SHP77 treated with DMSO at 0.1 percent for 48 hours (cell line): ENCODE measurements around the gene SBK2.
"Not testable (repeated sequence)": the region's sequence is repeated elsewhere in the genome, so short reads cannot be mapped to it uniquely, and the experiment has no call there.

Experiments
- DNase-seq: peaks from one replicate; lab custom pipeline; 2025; lab: John Stamatoyannopoulos, UW

Gene SBK2

GRCh38 chr19:55536951-55537740 is at the start of gene SBK2:
Gene SBK2, minus strand, starts transcription at chr19:55537133. Its CDS starts 839 bp downstream, at chr19:55536294.
- no peak for DNase-seq

GRCh38 chr19:55585658-55586339 is 48.9 kb upstream of the SBK2 start:
- peak; percentile 27 for DNase-seq

- DNase-seq: no peak
These were observed 47.9 kb upstream of the SBK2 start for GRCh38 chr19:55584871-55585270.

- not testable (repeated sequence) for DNase-seq
These were observed 47.0 kb upstream of the SBK2 start for GRCh38 chr19:55583897-55584296.

GRCh38 chr19:55582284-55582683 is 45.4 kb upstream of the SBK2 start:
- DNase-seq: not testable (repeated sequence)

- no peak for DNase-seq
These were observed 44.9 kb upstream of the SBK2 start for GRCh38 chr19:55581823-55582223.

- DNase-seq: no peak
These were observed 44.4 kb upstream of the SBK2 start for GRCh38 chr19:55581145-55581822.

- peak; percentile 79 for DNase-seq
These were observed 43.8 kb upstream of the SBK2 start, which contains the start of gene ZNF579 for GRCh38 chr19:55580628-55581144. Gene ZNF579, minus strand, starts transcription at chr19:55580848. Its CDS starts 1,209 bp downstream, at chr19:55579639.

GRCh38 chr19:55579766-55580621 is 43.1 kb upstream of the SBK2 start:
- no peak for DNase-seq

- DNase-seq: no peak
These were observed 42.1 kb upstream of the SBK2 start for GRCh38 chr19:55578761-55579747.

GRCh38 chr19:55578031-55578760 is 41.3 kb upstream of the SBK2 start:
- DNase-seq: no peak

GRCh38 chr19:55576746-55577145 is 39.8 kb upstream of the SBK2 start:
- no peak for DNase-seq

- DNase-seq: not testable (repeated sequence)
These were observed 37.0 kb upstream of the SBK2 start for GRCh38 chr19:55573929-55574328.

- DNase-seq: not testable (repeated sequence)
These were observed 32.5 kb upstream of the SBK2 start for GRCh38 chr19:55569477-55569876.

- no peak for DNase-seq
These were observed 30.9 kb upstream of the SBK2 start for GRCh38 chr19:55567708-55568328.

GRCh38 chr19:55566823-55567222 is 29.9 kb upstream of the SBK2 start:
- DNase-seq: no peak

GRCh38 chr19:55563261-55563690 is 26.3 kb upstream of the SBK2 start:
- DNase-seq: no peak

- DNase-seq: no peak
These were observed 22.8 kb upstream of the SBK2 start for GRCh38 chr19:55559684-55560083.

- DNase-seq: no peak
These were observed 17.8 kb upstream of the SBK2 start for GRCh38 chr19:55554741-55555152.
